Femur (tissue), 1 donor: ENCODE data around the gene RNF223.
A peak's percentile ranks its signal among the peaks of the same experiment; 100 is the strongest.
"Not testable (repeated sequence)": the region's sequence is repeated elsewhere in the genome, so short reads cannot be mapped to it uniquely, and the experiment has no call there.

Experiments
- DNase-seq: peaks from one replicate; pipeline ENCODE4 v3.0.0-alpha.2; 2017

RNF223 gene

GRCh38 chr1:1106510-1107221, 32.6 kb upstream of the RNF223 start:
- no peak for DNase-seq

GRCh38 chr1:1104152-1104551, 30.0 kb upstream of the RNF223 start:
- DNase-seq, result not testable (repeated sequence)

GRCh38 chr1:1101503-1101902, 27.4 kb upstream of the RNF223 start:
- DNase-seq, result no peak

GRCh38 chr1:1100296-1100695, 26.2 kb upstream of the RNF223 start:
- no peak for DNase-seq

- DNase-seq, result no peak
Observed at GRCh38 chr1:1099506-1100183, 25.5 kb upstream of the RNF223 start.

GRCh38 chr1:1098681-1099421, 24.7 kb upstream of the RNF223 start:
- DNase-seq, result no peak

GRCh38 chr1:1096136-1096535, 22.0 kb upstream of the RNF223 start:
- not testable (repeated sequence) for DNase-seq

GRCh38 chr1:1094981-1095380, 20.9 kb upstream of the RNF223 start:
- DNase-seq, result no peak

GRCh38 chr1:1093610-1093943, 19.5 kb upstream of the RNF223 start:
- no peak for DNase-seq

- DNase-seq, result no peak
Observed at GRCh38 chr1:1092894-1093609, 18.9 kb upstream of the RNF223 start.

GRCh38 chr1:1092149-1092855, 18.2 kb upstream of the RNF223 start:
- DNase-seq, result no peak

- DNase-seq, result no peak
Observed at GRCh38 chr1:1091344-1092148, 17.4 kb upstream of the RNF223 start.

GRCh38 chr1:1090424-1091343, 16.6 kb upstream of the RNF223 start:
- DNase-seq, result peak; percentile 22

GRCh38 chr1:1089731-1090423, 15.8 kb upstream of the RNF223 start:
- DNase-seq, result no peak

- peak; percentile 16 for DNase-seq
Observed at GRCh38 chr1:1088801-1089680, 14.9 kb upstream of the RNF223 start.

- no peak for DNase-seq
Observed at GRCh38 chr1:1088029-1088800, 14.1 kb upstream of the RNF223 start.

GRCh38 chr1:1087351-1088028, 13.4 kb upstream of the RNF223 start:
- no peak for DNase-seq
